22Rv1 (cell line): ENCODE results near the gene COL13A1.

Experiments used
- ZFX ChIP-seq: fragments of 450-650 bp; IDR thresholded peaks from 2 replicates; pipeline ENCODE4 v1.6.1; 2017; ENCODE audit warnings: antibody characterized with exemption, borderline replicate concordance
- TF ChIP-seq, protein P1 (sequence below): fragments of 450-650 bp; IDR thresholded peaks from 2 replicates; pipeline ENCODE4 v1.5.1; 2017; ENCODE audit warnings: mild to moderate bottlenecking

DNA sequence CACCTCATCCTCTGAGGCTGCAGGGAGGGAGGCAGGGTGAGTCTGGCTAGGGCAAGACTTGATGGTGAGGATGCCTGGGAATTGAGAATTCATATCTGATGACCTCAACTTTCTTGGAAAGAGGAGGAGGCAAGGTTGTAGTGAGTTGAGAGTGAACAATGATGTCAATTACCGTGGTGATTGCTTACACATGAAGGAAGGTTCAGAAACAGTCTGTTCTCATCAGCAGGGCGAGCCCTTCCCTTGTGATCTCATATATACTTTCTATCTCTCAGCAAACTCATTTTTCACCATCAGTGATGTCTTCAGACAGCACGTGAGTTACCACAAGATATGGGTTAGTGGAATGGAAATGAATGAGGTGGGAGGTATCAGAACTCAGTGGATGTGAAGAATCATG is 20.1 kb upstream of the COL13A1 start:
- TF ChIP-seq, protein P1, sequence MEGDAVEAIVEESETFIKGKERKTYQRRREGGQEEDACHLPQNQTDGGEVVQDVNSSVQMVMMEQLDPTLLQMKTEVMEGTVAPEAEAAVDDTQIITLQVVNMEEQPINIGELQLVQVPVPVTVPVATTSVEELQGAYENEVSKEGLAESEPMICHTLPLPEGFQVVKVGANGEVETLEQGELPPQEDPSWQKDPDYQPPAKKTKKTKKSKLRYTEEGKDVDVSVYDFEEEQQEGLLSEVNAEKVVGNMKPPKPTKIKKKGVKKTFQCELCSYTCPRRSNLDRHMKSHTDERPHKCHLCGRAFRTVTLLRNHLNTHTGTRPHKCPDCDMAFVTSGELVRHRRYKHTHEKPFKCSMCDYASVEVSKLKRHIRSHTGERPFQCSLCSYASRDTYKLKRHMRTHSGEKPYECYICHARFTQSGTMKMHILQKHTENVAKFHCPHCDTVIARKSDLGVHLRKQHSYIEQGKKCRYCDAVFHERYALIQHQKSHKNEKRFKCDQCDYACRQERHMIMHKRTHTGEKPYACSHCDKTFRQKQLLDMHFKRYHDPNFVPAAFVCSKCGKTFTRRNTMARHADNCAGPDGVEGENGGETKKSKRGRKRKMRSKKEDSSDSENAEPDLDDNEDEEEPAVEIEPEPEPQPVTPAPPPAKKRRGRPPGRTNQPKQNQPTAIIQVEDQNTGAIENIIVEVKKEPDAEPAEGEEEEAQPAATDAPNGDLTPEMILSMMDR: no peak
- TF ChIP-seq ZFX: no peak
